ENCODE results near the gene OGFOD3.

Gene OGFOD3

GRCh38 chr17:82403662-82404660 is 14.4 kb downstream of the OGFOD3 start:
- DNase-seq = no peak

- DNase-seq = no peak
Observed at GRCh38 chr17:82402865-82403264, 15.5 kb downstream of the OGFOD3 start.

GRCh38 chr17:82400830-82401229 is 17.6 kb downstream of the OGFOD3 start:
- no peak for DNase-seq

- no peak for DNase-seq
Observed at GRCh38 chr17:82400206-82400605, 18.2 kb downstream of the OGFOD3 start.

- DNase-seq = peak; percentile 38
Observed at GRCh38 chr17:82399601-82400101, 18.7 kb downstream of the OGFOD3 start.

GRCh38 chr17:82399041-82399441 is 19.3 kb downstream of the OGFOD3 start:
- no peak for DNase-seq

- DNase-seq = no peak
Observed at GRCh38 chr17:82397449-82398335, 20.7 kb downstream of the OGFOD3 start.

GRCh38 chr17:82396601-82397435 is 21.6 kb downstream of the OGFOD3 start:
- DNase-seq = no peak

GRCh38 chr17:82394278-82394677 is 24.1 kb downstream of the OGFOD3 start:
- no peak for DNase-seq

GRCh38 chr17:82392941-82393340 is 25.4 kb downstream of the OGFOD3 start:
- no peak for DNase-seq

- no peak for DNase-seq
Observed at GRCh38 chr17:82392209-82392920, 26.0 kb downstream of the OGFOD3 start.

GRCh38 chr17:82391496-82392066 is 26.8 kb downstream of the OGFOD3 start:
- no peak for DNase-seq

- DNase-seq = no peak
Observed at GRCh38 chr17:82390860-82391435, 27.4 kb downstream of the OGFOD3 start.

GRCh38 chr17:82390015-82390859 is 28.1 kb downstream of the OGFOD3 start:
- no peak for DNase-seq

- no peak for DNase-seq
Observed at GRCh38 chr17:82389379-82389778, 29.0 kb downstream of the OGFOD3 start.

GRCh38 chr17:82388922-82389283 is 29.5 kb downstream of the OGFOD3 start:
- DNase-seq = no peak

GRCh38 chr17:82388223-82388921 is 30.0 kb downstream of the OGFOD3 start:
- DNase-seq = no peak

- DNase-seq = no peak
Observed at GRCh38 chr17:82387705-82388106, 30.7 kb downstream of the OGFOD3 start.
